H9 (cell line): ENCODE data around the gene GBP2. TPM values are rescaled to one million over a fixed set of nuclear protein-coding genes. Genes with fewer than 3 reads are reported as not detected.

Source experiments
- DNase-seq: peaks from one replicate; pipeline ENCODE4 v3.0.0-alpha.2; 2017
- H2AFZ ChIP-seq: one replicate; pipeline ENCODE4 v1.6.1; 2013; ENCODE audit warnings: mild to moderate bottlenecking, low read length, control low read depth, moderate library complexity
- H2AK5ac ChIP-seq: 2 replicates; pipeline ENCODE4 v1.6.1; 2013; ENCODE audit warnings: low read length, control low read depth, mixed read lengths; ENCODE audit not compliant: insufficient read length
- H2BK120ac ChIP-seq: one replicate; pipeline ENCODE4 v1.6.1; 2013; ENCODE audit warnings: low read depth, mild to moderate bottlenecking, low read length, control low read depth, inconsistent platforms; ENCODE audit not compliant: poor library complexity, severe bottlenecking
- H2BK12ac ChIP-seq: 2 replicates; pipeline ENCODE4 v1.6.1; 2013; ENCODE audit warnings: low read length, control low read depth, mixed read lengths, low read depth; ENCODE audit not compliant: insufficient read length
- H2BK15ac ChIP-seq: 2 replicates; pipeline ENCODE4 v1.6.1; 2013; ENCODE audit warnings: low read depth, low read length, control low read depth
- H2BK20ac ChIP-seq: one replicate; pipeline ENCODE4 v1.6.1; 2013; ENCODE audit warnings: low read depth, mild to moderate bottlenecking, low read length, control low read depth, inconsistent platforms; ENCODE audit not compliant: poor library complexity, severe bottlenecking
- H2BK5ac ChIP-seq: 2 replicates; pipeline ENCODE4 v1.6.1; 2013; ENCODE audit warnings: low read length, control low read depth, mixed read lengths; ENCODE audit not compliant: insufficient read length
- H3K14ac ChIP-seq: 2 replicates; pipeline ENCODE4 v1.6.1; 2013; ENCODE audit warnings: low read length, control low read depth; ENCODE audit not compliant: insufficient read depth
- H3K18ac ChIP-seq: 2 replicates; pipeline ENCODE4 v1.6.1; 2013; ENCODE audit warnings: low read depth, mild to moderate bottlenecking, mixed read lengths, low read length, control low read depth; ENCODE audit not compliant: insufficient read length
- H3K23ac ChIP-seq: 2 replicates; pipeline ENCODE4 v1.6.1; 2013; ENCODE audit warnings: low read length, control low read depth, mixed read lengths, low read depth; ENCODE audit not compliant: insufficient read length
- H3K23me2 ChIP-seq: 2 replicates; pipeline ENCODE4 v1.6.1; 2013; ENCODE audit warnings: low read depth, mild to moderate bottlenecking, mixed read lengths, low read length, control low read depth; ENCODE audit not compliant: insufficient read length, poor library complexity, severe bottlenecking
- H3K27ac ChIP-seq: 2 replicates; pipeline ENCODE4 v1.5.1; 2013; ENCODE audit warnings: low read length, control low read depth, mixed read lengths, low read depth; ENCODE audit not compliant: insufficient read length
- H3K27me3 ChIP-seq: 2 replicates; pipeline ENCODE4 v1.6.1; 2013; ENCODE audit warnings: low read length, control low read depth, inconsistent platforms; ENCODE audit not compliant: insufficient read depth
- H3K4ac ChIP-seq: 2 replicates; pipeline ENCODE4 v1.6.1; 2013; ENCODE audit warnings: low read depth, mild to moderate bottlenecking, control low read depth, inconsistent platforms, low read length, moderate library complexity
- H3K4me1 ChIP-seq: 2 replicates; pipeline ENCODE4 v1.6.1; 2013; ENCODE audit warnings: low read length, control low read depth, inconsistent platforms; ENCODE audit not compliant: insufficient read depth
- H3K4me2 ChIP-seq: 2 replicates; pipeline ENCODE4 v1.6.1; 2013; ENCODE audit warnings: low read length, control low read depth, mixed read lengths; ENCODE audit not compliant: insufficient read length, insufficient read depth
- H3K56ac ChIP-seq: 2 replicates; pipeline ENCODE4 v1.6.1; 2013; ENCODE audit warnings: low read depth, mild to moderate bottlenecking, mixed read lengths, low read length, control low read depth; ENCODE audit not compliant: insufficient read length
- H3K79me1 ChIP-seq: 2 replicates; pipeline ENCODE4 v1.6.1; 2013; ENCODE audit warnings: low read depth, mild to moderate bottlenecking, moderate library complexity, low read length, control low read depth, inconsistent platforms; ENCODE audit not compliant: insufficient read depth, poor library complexity, severe bottlenecking
- H3K79me2 ChIP-seq: 2 replicates; pipeline ENCODE4 v1.6.1; 2013; ENCODE audit warnings: low read length, control low read depth, inconsistent platforms; ENCODE audit not compliant: insufficient read depth
- H3K9ac ChIP-seq: 2 replicates; pipeline ENCODE4 v1.6.1; 2013; ENCODE audit warnings: low read length, control low read depth, mixed read lengths; ENCODE audit not compliant: insufficient read length; ENCODE audit errors: extremely low read depth
- H3K9me3 ChIP-seq: one replicate; pipeline ENCODE4 v1.6.1; 2013; ENCODE audit warnings: low read depth, low read length, inconsistent platforms; ENCODE audit not compliant: control insufficient read depth
- H3T11ph ChIP-seq: one replicate; pipeline ENCODE4 v1.6.1; 2013; ENCODE audit warnings: mild to moderate bottlenecking, low read length, control low read depth, inconsistent platforms
- H4K20me1 ChIP-seq: one replicate; pipeline ENCODE4 v1.6.1; 2013; ENCODE audit not compliant: control insufficient read depth, insufficient read length, insufficient read depth
- H4K5ac ChIP-seq: 2 replicates; pipeline ENCODE4 v1.6.1; 2013; ENCODE audit warnings: low read depth, mild to moderate bottlenecking, mixed read lengths, low read length, control low read depth; ENCODE audit not compliant: insufficient read length
- H4K8ac ChIP-seq: replicated peaks from 2 replicates; pipeline ENCODE4 v1.6.1; 2013; ENCODE audit warnings: low read length, control low read depth, mixed read lengths, low read depth; ENCODE audit not compliant: insufficient read length
- H4K91ac ChIP-seq: 2 replicates; pipeline ENCODE4 v1.6.1; 2013; ENCODE audit warnings: low read depth, mild to moderate bottlenecking, moderate library complexity, mixed read lengths, low read length, control low read depth; ENCODE audit not compliant: insufficient read length
- H3K27ac Mint-ChIP-seq, 3 experiments: 2 replicates in 2 of 3; 3 replicates in 1 of 3; pipeline ENCODE4 v1.8.0; 2020 to 2021; ENCODE audit warnings: mixed read lengths in 3 of 3, mild to moderate bottlenecking in 1 of 3, moderate library complexity in 1 of 3
- H3K27me3 Mint-ChIP-seq: 2 replicates; pipeline ENCODE4 v1.8.0; 2021; ENCODE audit warnings: low read depth, mild to moderate bottlenecking, moderate library complexity, mixed read lengths
- H3K36me3 Mint-ChIP-seq, 3 experiments: 2 replicates in 2 of 3; 3 replicates in 1 of 3; pipeline ENCODE4 v1.8.0; 2020 to 2021; ENCODE audit warnings: low read depth in 3 of 3, mixed read lengths in 3 of 3; ENCODE audit not compliant: insufficient read depth in 1 of 3
- H3K4me1 Mint-ChIP-seq, 2 experiments: 2 replicates each; pipeline ENCODE4 v1.8.0; 2020; ENCODE audit warnings: mixed read lengths in 2 of 2
- H3K4me3 Mint-ChIP-seq, 2 experiments: 2 replicates in 1 of 2; 3 replicates in 1 of 2; pipeline ENCODE4 v1.8.0; 2020 to 2021; ENCODE audit warnings: mild to moderate bottlenecking in 2 of 2, mixed read lengths in 2 of 2, moderate library complexity in 1 of 2
- H3K9me3 Mint-ChIP-seq, 2 experiments: 2 replicates in 1 of 2; 3 replicates in 1 of 2; pipeline ENCODE4 v1.8.0; 2020; ENCODE audit warnings: mild to moderate bottlenecking in 2 of 2, mixed read lengths in 2 of 2, moderate library complexity in 1 of 2
- WGBS: extraction: QIAGEN DNeasy Blood & Tissue Kit; methylation state at CpG from one replicate; pipeline ENCODE4 v1.1.7; 2013; ENCODE audit warnings: missing lambda C conversion rate, low lambda C conversion rate, mixed read lengths; ENCODE audit not compliant: insufficient read length; ENCODE audit errors: extremely low coverage; 5-methylcytosine and 5-hydroxymethylcytosine counted together
- long read RNA-seq: library from polyadenylated mRNA; unstranded; transcript quantifications from one replicate; pipeline ENCODE4 v2.0.0, GENCODE V29; 2020
- total RNA-seq: library from RNA; stranded (reverse); gene quantifications from 2 replicates; pipeline ENCODE4 v1.2.1, GENCODE V29; 2021
- TF ChIP-seq, protein P1 (sequence below): fragments of 200-600 bp; sonication (generic); conservative IDR thresholded peaks from 3 replicates; pipeline ENCODE4 v1.8.0; 2021; ENCODE audit warnings: antibody characterized with exemption, mild to moderate bottlenecking

Gene GBP2, protein sequence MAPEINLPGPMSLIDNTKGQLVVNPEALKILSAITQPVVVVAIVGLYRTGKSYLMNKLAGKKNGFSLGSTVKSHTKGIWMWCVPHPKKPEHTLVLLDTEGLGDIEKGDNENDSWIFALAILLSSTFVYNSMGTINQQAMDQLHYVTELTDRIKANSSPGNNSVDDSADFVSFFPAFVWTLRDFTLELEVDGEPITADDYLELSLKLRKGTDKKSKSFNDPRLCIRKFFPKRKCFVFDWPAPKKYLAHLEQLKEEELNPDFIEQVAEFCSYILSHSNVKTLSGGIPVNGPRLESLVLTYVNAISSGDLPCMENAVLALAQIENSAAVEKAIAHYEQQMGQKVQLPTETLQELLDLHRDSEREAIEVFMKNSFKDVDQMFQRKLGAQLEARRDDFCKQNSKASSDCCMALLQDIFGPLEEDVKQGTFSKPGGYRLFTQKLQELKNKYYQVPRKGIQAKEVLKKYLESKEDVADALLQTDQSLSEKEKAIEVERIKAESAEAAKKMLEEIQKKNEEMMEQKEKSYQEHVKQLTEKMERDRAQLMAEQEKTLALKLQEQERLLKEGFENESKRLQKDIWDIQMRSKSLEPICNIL
- total RNA-seq: not detected in 2 replicates
- long read RNA-seq: 0 reads

- no peak within 1 kb of the TSS for H2BK20ac ChIP-seq
- H3T11ph ChIP-seq: no peak within 1 kb of the TSS
- H3K79me2 ChIP-seq: no peaks in the 10 kb centered on the region
- H3K9me3 Mint-ChIP-seq: no peaks in the 10 kb centered on the region
- no peak within 1 kb of the TSS for H2AFZ ChIP-seq
- no peak within 1 kb of the TSS for H3K23ac ChIP-seq
- H3K4me3 Mint-ChIP-seq: no peak within 1 kb of the TSS
- TF ChIP-seq, protein P1, sequence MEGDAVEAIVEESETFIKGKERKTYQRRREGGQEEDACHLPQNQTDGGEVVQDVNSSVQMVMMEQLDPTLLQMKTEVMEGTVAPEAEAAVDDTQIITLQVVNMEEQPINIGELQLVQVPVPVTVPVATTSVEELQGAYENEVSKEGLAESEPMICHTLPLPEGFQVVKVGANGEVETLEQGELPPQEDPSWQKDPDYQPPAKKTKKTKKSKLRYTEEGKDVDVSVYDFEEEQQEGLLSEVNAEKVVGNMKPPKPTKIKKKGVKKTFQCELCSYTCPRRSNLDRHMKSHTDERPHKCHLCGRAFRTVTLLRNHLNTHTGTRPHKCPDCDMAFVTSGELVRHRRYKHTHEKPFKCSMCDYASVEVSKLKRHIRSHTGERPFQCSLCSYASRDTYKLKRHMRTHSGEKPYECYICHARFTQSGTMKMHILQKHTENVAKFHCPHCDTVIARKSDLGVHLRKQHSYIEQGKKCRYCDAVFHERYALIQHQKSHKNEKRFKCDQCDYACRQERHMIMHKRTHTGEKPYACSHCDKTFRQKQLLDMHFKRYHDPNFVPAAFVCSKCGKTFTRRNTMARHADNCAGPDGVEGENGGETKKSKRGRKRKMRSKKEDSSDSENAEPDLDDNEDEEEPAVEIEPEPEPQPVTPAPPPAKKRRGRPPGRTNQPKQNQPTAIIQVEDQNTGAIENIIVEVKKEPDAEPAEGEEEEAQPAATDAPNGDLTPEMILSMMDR: no peak
- no peak within 1 kb of the TSS for H3K56ac ChIP-seq
- H3K4me2 ChIP-seq: no peak within 1 kb of the TSS
- no peak within 1 kb of the TSS for H3K27ac ChIP-seq
- H2AK5ac ChIP-seq: no peak within 1 kb of the TSS
- H3K27ac Mint-ChIP-seq: peak within 1 kb of the TSS in 2 of 3 experiments; percentile 49 to 68; a peak in 2 of 7 replicates
- no peak within 1 kb of the TSS for H4K5ac ChIP-seq
- H2BK5ac ChIP-seq: no peak within 1 kb of the TSS
- H3K27me3 Mint-ChIP-seq: no peaks in the 10 kb centered on the region
- H3K18ac ChIP-seq: no peak within 1 kb of the TSS
- H4K91ac ChIP-seq: no peak within 1 kb of the TSS
- DNase-seq: no peak
- H4K20me1 ChIP-seq: no peaks in the 10 kb centered on the region
- H3K27me3 ChIP-seq: no peaks in the 10 kb centered on the region
- H3K36me3 Mint-ChIP-seq: no peaks in the 10 kb centered on the region
- no peaks in the 10 kb centered on the region for H3K9me3 ChIP-seq
- H2BK120ac ChIP-seq: no peak within 1 kb of the TSS
- no peak within 1 kb of the TSS for H2BK15ac ChIP-seq
- peaks cover 0 to 4% of the 10 kb centered on the region in 2 experiments; a peak in 2 of 4 replicates for H3K4me1 Mint-ChIP-seq
- no peak within 1 kb of the TSS for H3K14ac ChIP-seq
- H3K9ac ChIP-seq: no peak within 1 kb of the TSS
- no peak within 1 kb of the TSS for H2BK12ac ChIP-seq
- H3K4ac ChIP-seq: no peak within 1 kb of the TSS
- H3K79me1 ChIP-seq: no peaks in the 10 kb centered on the region
- no CpG with 5 or more reads among the region's 6 CpGs for WGBS
- H3K4me1 ChIP-seq: no peaks in the 10 kb centered on the region
- H4K8ac ChIP-seq: no peak within 1 kb of the TSS
- H3K23me2 ChIP-seq: no peaks in the 10 kb centered on the region
Observed at GRCh38 chr1:89125913-89126580, at the start of gene GBP2. GBP2 (minus strand) TSS chr1:89126114; CDS start chr1:89121966, 4,148 bp downstream.
